ENCODE data around the gene SUV39H2. TPM values are rescaled to one million over a fixed set of nuclear protein-coding genes. Genes with fewer than 3 reads are reported as not detected.
"Not testable (repeated sequence)": the region's sequence is repeated elsewhere in the genome, so short reads cannot be mapped to it uniquely, and the experiment has no call there.

Gene SUV39H2
- total RNA-seq, 2 donors from 2014 or later, result 3.1 to 4.6 TPM

- Histone ChIP-seq H3K27ac (no peak overlapping the region), H3K27me3 (no peaks in the 10 kb centered on the region), H3K4me3 (no peak overlapping the region), H3K36me3 (replicated peaks in 1 of 2; ENCODE audit: insufficient read depth in 1 of 2, low read depth in 2 of 2) (peaks cover 4 to 7% of the 10 kb centered on the region in 2 donors), H3K9me3 (no peaks in the 10 kb centered on the region), H3K4me1 (no peaks in the 10 kb centered on the region)
- no peak for DNase-seq
- ATAC-seq, result no peak
- TF ChIP-seq CTCF (IDR thresholded peaks at IDR 0.05) (no peak), POLR2A (IDR thresholded peaks at IDR 0.05) (no peak)
- 97 to 98% methylated on average over 2 of the region's 2 CpGs for WGBS, 2 donors
- intact Hi-C loops (cut with DNase I), result no loop called here
These were observed 46.6 kb downstream of the SUV39H2 start for GRCh38 chr10:14925268-14925667.

- TF ChIP-seq POLR2A (IDR thresholded peaks at IDR 0.05) (no peak), CTCF (IDR thresholded peaks at IDR 0.05) (no peak)
- peak; percentile 64 for ATAC-seq
- DNase-seq, result peak in 2 of 4 donors; percentile 14 to 21
- WGBS, 2 donors, result 51 to 68% methylated on average over 8 of the region's 8 CpGs
- Histone ChIP-seq H3K27me3 (no peaks in the 10 kb centered on the region), H3K9me3 (no peaks in the 10 kb centered on the region), H3K4me3 (no peak overlapping the region), H3K36me3 (replicated peaks in 1 of 2; ENCODE audit: insufficient read depth in 1 of 2, low read depth in 2 of 2) (peaks cover 4 to 12% of the 10 kb centered on the region in 2 donors), H3K27ac (no peak overlapping the region), H3K4me1 (no peaks in the 10 kb centered on the region)
- intact Hi-C loops (cut with DNase I), result no loop called here
These were observed 47.4 kb downstream of the SUV39H2 start for GRCh38 chr10:14926061-14926470.

- TF ChIP-seq CTCF (IDR thresholded peaks at IDR 0.05), result no peak
- no peak for TF ChIP-seq POLR2A (IDR thresholded peaks at IDR 0.05)
- Histone ChIP-seq H3K36me3 (replicated peaks in 1 of 2; ENCODE audit: insufficient read depth in 1 of 2, low read depth in 2 of 2) (peaks cover 3 to 11% of the 10 kb centered on the region in 2 donors), H3K4me1 (no peaks in the 10 kb centered on the region), H3K27ac (no peak overlapping the region), H3K27me3 (no peaks in the 10 kb centered on the region), H3K9me3 (no peaks in the 10 kb centered on the region), H3K4me3 (no peak overlapping the region)
- WGBS, 2 donors, result 95 to 98% methylated on average over 13 of the region's 13 CpGs
- intact Hi-C loops (cut with DNase I), result no loop called here
- DNase-seq (no peak), ATAC-seq (no peak)
These were observed 48.2 kb downstream of the SUV39H2 start for GRCh38 chr10:14926722-14927416.

- no peak for TF ChIP-seq CTCF (IDR thresholded peaks at IDR 0.05)
- peaks cover 1% of the 10 kb centered on the region for H3K4me1 ChIP-seq
- WGBS, 2 donors, result 94 to 96% methylated on average over 10 of the region's 10 CpGs
- ATAC-seq (no peak), DNase-seq (no peak)
- H3K27me3 ChIP-seq, result no peaks in the 10 kb centered on the region
- H3K27ac ChIP-seq, result no peak overlapping the region
- H3K9me3 ChIP-seq, result no peaks in the 10 kb centered on the region
- intact Hi-C loops (cut with DNase I), result no loop called here
- no peak overlapping the region for H3K4me3 ChIP-seq
- H3K36me3 ChIP-seq (replicated peaks in 1 of 2; ENCODE audit: insufficient read depth in 1 of 2, low read depth in 2 of 2), result peaks cover 0 to 20% of the 10 kb centered on the region in 2 donors
These were observed 51.9 kb downstream of the SUV39H2 start for GRCh38 chr10:14930610-14931009.

GRCh38 chr10:14936584-14936983 lies 57.9 kb downstream of the SUV39H2 start:
- no peak overlapping the region for H3K4me3 ChIP-seq
- no peaks in the 10 kb centered on the region for H3K27me3 ChIP-seq
- peaks cover 0 to 10% of the 10 kb centered on the region in 2 donors for H3K36me3 ChIP-seq (replicated peaks in 1 of 2; ENCODE audit: insufficient read depth in 1 of 2, low read depth in 2 of 2)
- H3K4me1 ChIP-seq, result peaks cover 5% of the 10 kb centered on the region
- intact Hi-C loops (cut with DNase I), result no loop called here
- TF ChIP-seq POLR2A (IDR thresholded peaks at IDR 0.05) (no peak), CTCF (IDR thresholded peaks at IDR 0.05) (no peak)
- no peaks in the 10 kb centered on the region for H3K9me3 ChIP-seq
- H3K27ac ChIP-seq, result no peak overlapping the region
- 79 to 82% methylated on average over 2 of the region's 2 CpGs for WGBS, 2 donors
- ATAC-seq (no peak), DNase-seq (no peak)

GRCh38 chr10:14938971-14939370 lies 60.3 kb downstream of the SUV39H2 start:
- H3K36me3 ChIP-seq (replicated peaks in 1 of 2; ENCODE audit: insufficient read depth in 1 of 2, low read depth in 2 of 2); H3K4me3 ChIP-seq; H3K27me3 ChIP-seq; intact Hi-C loops (cut with DNase I); ATAC-seq; H3K9me3 ChIP-seq; DNase-seq; H3K27ac ChIP-seq; H3K4me1 ChIP-seq: not testable (repeated sequence)
- 65 to 82% methylated on average over 2 to 3 of the region's 5 CpGs for WGBS, 2 donors

- ATAC-seq, result not testable (repeated sequence)
These were observed 63.7 kb downstream of the SUV39H2 start for GRCh38 chr10:14942147-14942949.

More at GRCh38 chr10:14942147-14942949, 63.7 kb downstream of the SUV39H2 start:
- H3K4me1 ChIP-seq; H3K27ac ChIP-seq; H3K27me3 ChIP-seq; DNase-seq; intact Hi-C loops (cut with DNase I); H3K9me3 ChIP-seq; H3K4me3 ChIP-seq: not testable (repeated sequence)
- H3K36me3 ChIP-seq (replicated peaks in 1 of 2; ENCODE audit: insufficient read depth in 1 of 2, low read depth in 2 of 2), result peaks cover 0 to 13% of the 10 kb centered on the region in 2 donors
- WGBS, 2 donors, result 89 to 91% methylated on average over 17 of the region's 17 CpGs

Measured in body of pancreas (tissue), 4 donors.